Putamen (tissue), 1 donor: ENCODE measurements around the gene TECR.
"Not testable (repeated sequence)": the region's sequence is repeated elsewhere in the genome, so short reads cannot be mapped to it uniquely, and the experiment has no call there.

Experiments
- DNase-seq: peaks from one replicate; pipeline ENCODE4 v3.0.0-alpha.2; 2016; ENCODE audit warnings: low spot score

Gene TECR

DNA sequence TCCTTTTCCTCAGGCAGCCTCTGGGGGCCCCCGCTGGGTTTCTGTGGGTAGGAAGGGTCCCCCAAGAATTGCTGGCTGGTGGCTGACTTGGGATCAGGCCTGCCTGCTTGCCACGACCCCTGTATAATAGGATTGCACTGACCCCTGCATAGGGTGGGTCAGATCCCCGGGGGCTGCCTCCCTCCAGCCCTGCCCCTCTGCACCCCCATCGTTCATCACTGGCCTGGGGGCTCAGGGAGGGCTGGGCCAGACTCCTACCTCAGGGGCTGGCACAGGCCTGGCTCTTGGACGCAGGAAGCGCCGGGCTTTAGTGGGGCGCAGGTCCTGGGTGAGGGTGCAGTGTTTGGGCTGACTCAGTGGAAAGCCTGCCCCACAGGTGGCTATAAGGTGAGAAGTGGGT lies 31.9 kb downstream of the TECR start:
- no peak for DNase-seq

DNA sequence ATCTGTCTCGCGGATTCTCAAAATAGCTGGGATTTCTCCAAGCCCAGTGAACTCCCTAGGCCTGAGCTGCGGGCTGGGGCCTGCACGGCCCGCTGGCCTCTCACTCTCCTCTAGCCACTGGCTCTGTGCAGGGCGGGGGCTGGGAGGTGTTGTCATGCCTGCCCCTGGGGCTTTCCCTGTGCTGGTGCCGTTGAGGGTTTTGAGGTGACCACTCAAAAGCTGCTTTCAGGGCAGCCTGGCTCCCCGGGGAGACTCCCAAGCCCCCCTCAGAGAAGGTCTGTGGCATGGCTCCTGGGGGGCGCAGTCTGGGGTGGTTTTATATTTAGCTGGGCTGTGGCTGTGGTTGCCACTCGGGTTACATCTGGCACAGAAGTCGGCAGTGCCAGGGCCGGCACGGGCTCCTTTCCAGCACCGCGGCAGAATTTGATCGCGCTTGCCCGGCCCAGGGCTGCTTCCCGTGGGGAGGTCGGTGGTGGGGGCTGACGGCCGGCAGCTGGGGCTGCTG lies 32.5 kb downstream of the TECR start:
- DNase-seq = no peak

DNA sequence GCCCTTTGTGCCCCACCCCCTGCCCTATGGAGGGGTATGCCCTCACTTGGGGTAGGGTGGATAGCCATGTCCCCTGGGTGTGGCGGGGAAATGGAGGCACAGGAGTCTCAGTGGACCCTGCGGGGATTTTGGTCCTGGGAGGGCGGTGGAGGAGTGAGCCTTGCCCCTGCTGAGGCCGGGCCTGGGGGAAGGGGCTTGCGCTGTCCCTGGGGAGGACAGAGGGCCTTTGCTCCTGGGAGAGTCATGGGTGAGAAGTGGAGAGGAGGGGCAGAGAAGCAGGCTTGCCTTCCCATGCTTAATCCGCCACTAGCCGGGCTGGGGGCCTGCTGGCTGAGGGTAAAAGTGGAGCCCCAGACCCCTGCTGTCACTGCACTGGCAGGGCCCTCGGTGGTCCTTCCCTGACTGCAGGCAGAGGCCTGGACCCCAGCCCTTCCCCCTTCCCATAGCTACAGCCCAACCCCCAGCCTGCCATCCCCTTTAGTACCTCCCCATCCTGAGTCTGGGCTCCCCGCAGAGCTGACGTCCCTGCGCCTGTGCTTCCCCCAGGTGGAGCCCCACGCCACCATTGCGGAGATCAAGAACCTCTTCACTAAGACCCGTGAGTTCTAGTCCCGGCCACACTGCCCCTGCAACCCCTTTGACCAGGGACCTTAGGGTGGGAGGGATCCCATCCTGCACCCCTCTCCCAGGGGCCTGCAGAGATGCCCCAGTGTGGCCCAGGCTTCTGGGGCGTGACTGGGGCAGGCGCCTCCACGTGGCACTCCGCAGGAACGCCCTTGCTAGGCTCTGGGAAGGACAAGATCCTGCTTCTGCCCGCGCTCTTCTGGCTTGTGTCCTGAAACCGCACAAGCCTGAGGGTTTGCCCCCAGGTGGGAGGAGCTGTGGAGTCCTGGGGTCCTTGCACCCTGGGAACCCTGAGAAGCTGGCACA lies 33.5 kb downstream of the TECR start:
- no peak for DNase-seq

DNA sequence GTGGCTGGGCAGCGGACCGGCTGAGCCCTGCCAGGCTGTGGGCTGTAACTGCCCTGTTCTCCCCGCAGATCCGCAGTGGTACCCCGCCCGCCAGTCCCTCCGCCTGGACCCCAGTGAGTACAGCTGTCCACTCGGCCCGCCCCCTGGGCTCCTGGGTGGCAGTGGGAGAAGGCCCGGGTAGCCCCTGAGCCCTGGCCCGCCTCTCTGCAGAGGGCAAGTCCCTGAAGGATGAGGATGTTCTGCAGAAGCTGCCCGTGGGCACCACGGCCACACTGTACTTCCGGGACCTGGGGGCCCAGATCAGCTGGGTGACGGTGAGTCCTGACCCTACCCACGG lies 34.2 kb downstream of the TECR start:
- DNase-seq = no peak

DNA sequence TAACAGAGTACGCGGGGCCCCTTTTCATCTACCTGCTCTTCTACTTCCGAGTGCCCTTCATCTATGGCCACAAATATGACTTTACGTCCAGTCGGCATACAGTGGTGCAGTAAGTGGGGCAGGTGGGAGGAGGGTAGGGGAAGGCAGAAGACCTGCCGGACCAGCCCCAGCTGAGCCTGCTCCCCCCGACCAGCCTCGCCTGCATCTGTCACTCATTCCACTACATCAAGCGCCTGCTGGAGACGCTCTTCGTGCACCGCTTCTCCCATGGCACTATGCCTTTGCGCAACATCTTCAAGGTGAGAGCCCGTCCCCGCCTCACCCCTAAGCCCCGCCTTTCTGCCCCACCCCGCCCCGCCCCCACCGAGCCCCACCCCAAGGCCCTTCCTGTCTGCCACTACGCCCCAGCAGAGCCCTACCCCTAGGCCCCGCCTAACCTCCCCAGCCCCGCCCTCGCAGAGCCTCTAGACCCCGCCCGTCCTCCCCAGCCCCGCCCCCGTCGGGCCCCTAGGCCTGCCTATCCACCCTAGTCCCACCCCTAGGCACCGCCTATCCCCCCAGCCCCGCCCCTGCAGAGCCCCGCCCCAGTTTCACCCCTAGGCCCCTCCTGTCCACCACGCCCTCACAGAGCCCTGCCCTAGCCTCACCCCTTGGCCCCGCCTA lies 34.7 kb downstream of the TECR start:
- no peak for DNase-seq

DNA sequence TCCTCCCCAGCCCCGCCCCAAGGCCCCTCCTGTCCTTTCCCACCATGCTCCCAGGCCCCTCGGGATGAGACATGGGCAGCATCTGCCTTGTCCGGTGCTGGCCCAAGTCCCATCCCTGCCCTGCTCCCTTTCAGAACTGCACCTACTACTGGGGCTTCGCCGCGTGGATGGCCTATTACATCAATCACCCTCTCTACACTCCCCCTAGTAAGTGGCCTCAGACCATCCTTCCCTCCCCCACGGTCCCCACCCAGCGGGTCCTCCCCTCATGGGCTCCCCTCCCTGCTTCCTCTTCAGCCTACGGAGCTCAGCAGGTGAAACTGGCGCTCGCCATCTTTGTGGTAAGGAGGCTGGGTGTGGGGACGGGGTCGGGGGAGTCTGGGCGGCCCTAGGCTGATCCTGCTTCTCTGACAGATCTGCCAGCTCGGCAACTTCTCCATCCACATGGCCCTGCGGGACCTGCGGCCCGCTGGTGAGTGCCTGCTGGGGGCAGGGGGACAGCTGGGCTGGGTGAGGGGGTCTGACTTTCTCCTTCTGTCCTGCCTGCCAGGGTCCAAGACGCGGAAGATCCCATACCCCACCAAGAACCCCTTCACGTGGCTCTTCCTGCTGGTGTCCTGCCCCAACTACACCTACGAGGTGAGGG lies 35.4 kb downstream of the TECR start:
- DNase-seq = not testable (repeated sequence)

DNA sequence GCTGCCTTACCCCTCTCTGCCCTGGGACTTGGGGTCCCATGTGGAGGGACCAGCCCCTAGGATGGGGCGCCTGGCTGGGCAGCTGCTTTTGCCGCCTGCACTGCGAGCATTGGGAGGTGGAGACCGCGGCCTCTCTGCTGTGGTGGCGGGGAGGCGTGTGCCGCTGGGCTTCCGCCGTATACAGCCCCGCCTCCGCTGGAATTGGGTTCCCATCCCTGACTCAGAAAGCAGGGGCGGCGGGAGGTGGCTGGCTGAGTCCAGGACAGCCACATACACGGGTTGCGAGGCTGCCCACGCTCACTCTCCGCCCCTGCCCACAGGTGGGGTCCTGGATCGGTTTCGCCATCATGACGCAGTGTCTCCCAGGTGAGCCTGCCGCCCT lies 35.9 kb downstream of the TECR start:
- DNase-seq = no peak

DNA sequence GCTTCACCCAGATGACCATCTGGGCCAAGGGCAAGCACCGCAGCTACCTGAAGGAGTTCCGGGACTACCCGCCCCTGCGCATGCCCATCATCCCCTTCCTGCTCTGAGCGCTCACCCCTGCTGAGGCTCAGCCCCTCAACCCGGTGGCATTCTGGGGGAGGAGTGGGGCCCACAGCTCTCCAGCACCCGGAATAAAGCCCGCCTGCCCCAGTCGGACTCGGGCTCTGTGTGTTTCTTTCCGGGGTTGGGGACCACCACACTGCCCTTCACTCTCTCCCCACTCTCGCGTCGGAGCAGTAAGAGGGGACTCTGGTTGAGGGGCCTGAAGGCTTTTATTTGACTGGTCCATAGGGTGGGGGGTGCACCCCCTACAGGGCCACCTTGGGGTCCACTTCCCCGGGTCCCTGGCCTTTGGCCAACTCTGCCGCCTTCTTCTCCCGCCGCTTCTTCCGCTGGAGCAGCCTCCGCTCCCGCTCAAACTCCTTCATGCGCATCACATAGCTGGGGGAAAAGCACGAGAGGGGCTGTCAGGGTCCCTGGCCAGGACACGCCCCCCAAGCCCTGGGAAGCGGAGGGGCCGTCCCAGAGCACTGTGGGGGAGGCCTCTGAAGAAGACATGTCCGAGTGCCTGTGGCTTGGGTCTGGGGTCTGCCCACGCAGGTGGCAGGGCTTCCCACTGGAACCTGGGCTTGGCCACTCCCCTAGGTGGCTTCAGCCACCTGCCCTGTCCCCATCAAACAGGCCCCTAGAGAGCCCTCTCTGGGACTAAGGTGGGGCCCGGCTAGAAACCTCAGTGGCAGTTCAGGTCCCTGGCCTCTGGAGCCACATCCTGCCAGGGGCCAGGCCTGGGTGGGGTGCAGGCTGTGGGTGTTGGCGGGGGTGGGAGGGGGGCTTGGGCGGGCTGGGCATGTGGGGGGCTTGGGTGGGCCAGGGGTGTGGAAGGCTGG lies 36.6 kb downstream of the TECR start:
- DNase-seq = no peak

DNA sequence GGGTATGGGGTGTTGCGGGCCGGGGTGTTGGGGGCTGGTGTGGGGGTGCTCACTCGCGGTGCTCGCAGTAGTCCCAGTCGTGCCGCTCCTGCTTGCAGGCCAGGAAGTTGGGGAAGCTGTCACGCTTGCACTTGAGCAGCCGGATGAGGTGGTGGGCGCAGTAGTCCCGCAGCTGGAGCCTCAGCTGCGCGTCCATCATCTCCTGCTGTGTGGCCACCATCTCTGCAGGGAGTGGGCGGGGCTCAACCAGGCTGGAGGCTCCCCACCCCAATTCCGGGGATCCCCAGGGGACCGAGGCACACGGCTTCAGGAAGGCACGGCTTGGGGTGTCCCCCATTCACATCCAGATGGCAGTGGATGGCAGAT lies 37.3 kb downstream of the TECR start:
- DNase-seq = no peak

DNA sequence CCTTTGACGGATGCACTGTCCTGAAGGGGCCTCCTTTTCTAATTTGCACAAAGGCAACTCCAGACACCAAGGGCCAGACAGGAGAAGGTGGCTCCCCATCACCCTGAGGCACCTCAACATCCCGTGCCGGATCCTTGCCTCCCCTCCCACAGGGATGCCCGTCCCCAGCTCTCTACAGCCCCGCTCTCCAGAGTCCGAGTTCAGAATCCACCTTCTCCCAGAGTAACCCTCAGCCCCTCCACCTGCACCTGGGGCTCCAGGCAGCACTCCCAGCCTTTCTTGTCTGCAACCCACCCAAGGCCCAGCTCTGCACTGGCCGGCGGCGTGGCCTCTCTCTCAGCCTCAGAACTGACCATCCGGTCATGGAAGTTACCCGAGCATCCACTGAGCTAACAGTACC lies 37.7 kb downstream of the TECR start:
- no peak for DNase-seq

DNA sequence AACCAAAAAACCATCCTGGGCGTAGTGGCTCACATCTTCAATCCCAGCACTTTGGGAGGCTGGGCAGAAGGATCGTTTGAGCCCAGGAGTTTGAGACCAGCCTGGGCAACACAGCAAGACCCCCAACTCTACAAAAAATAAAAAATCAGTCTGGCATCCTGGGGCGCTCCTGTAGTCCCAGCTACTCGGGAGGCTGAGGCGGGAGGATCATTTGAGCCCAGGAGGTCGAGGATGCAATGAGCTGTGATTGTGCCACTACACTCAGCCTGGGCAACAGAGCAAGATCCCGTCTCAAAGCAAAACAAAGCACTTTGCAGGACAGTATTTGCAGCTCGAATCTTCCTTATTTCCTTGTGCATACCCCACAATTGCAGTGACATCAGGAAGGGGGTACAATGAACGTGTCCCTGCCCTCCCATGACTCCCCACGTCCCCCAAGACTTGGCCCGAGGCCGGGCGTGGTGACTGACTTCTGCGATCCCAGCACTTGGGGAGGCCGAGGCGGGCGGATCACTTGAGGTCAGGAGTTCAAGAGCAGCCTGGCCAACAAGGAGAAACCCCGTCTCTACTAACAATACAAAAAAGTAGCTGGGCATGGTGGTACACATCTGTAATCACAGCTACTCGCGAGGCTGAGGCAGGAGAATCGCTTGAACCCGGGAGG lies 41.6 kb downstream of the TECR start:
- no peak for DNase-seq

DNA sequence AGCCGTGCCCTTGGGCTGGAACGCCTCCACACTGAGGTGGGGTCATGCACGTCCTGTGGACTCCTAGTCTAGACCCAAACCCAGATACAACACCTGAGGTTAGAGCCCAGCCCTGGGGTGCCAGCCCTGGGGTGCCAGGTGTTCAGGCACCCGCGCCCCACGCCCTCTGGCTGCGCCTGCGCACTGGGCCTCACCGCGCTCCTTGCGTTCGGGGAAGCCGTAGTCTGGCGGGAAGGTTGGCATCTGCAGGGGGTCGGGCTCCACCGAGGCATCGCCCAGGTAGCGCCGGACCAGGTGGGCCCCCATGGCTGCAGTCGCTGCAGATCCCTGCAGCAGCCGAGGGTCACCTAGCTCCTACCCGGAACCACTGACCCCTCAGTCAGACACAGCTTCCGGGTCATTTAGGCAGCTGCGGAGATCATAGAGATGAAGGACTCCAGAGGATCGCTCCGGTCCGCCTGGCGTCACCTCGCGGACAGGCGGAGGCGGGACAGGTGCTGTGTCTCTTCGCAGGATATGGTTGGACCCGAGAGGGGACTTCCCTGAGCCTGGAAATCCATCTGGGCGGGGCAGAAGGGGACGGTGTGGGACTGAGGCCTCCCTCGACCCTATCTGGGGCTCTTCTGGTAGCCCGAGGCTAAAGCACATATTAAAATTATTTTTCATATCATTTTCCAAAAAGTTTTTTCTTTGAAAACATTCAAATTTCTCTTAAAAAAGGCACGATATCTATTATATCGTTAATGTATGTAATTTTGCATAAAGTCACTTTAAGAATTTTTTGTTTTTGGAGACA lies 42.5 kb downstream of the TECR start, which contains the start of gene NDUFB7:
NDUFB7 (minus strand) TSS at position 372 of the 796 bp plus-strand sequence; CDS start at position 306, 66 bp downstream.
- peak; percentile 95 for DNase-seq

DNA sequence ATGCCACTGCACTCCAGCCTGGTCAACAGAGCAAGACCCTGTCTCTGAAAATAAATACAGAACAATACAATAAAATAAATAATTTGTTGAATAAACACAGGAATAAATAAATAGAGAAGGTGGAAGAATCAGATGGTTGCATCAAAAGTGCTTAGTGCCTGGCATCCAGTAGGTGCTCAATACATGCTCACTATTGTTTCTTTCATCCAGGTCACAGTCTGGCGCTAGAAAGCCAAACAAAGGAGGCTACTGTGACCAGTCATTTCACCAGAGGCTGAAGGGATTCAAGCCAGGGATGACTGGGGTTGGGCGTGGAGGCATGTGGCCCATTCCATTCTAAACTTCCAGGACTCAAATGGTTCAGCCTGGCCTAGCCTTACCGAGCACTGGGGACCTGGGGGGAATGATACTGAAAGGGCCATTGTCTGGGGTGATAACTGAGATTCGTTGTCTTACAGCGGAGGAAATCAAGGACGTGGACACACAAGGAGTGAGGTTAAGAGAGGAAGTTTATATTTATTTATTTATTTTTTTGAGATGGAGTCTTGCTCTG lies 46.1 kb downstream of the TECR start:
- DNase-seq = no peak

DNA sequence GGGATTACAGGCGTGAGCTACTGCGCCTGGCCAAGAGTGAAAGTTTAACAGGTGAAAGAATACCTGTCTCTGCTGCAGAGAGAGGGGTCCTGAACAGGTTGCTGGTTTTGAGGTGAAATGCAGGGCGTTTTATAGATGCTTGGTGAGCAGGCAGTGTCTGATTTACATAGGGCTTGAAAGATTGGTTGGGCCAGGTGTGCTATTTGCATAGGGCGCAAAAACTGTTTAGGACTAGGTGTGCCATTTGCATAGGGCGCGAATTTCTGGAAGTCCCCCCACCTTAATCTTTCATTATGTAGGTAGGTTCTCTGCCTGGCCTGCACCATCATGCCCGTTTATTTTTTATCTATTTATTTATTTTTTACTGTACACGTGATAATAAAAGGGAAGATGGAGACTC lies 47.0 kb downstream of the TECR start:
- no peak for DNase-seq

DNA sequence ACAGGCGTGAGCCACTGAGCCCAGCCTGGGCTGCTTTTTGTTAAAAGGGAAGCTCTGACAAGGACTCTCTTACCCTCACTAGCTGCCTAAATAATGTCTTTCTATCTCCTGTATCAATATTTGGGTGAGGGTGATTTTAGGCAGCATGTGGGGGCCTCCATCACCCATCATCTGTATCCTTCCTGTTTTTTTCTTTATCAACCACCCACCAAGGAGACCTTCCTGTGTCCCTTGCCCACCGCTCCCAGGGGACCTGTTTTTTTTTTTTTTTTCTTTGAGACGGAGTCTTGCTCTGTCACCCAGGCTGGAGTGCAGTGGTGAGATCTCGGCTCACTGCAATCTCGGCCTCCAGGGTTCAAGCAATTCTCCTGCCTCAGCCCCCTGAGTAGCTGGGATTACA lies 47.9 kb downstream of the TECR start:
- DNase-seq = no peak

DNA sequence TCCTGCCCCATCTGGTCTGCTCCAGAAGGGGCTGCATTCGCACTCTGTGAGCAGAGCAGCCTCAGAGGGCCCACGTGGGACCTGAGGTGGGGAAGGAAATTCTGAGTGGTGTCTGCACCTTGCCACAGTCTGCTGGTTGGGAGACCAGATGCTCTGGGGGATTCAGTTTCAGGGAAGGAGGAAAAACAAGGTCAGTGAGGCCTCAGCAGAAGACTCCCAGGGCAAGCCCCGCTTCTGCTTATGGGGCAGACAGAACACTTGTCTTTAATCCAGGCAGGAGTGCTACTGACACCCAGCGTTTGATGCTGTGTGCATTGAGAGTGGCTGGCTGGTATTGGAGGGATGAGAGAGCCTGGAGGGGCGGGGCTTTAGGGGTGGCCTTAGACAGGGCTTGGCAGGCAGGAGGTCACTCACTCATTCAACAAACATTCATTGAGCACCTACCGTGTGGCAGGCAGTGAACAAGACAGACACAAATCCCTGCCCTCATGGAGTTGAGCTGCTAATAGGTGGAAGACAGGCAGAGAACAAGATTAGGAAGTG lies 48.6 kb downstream of the TECR start:
- DNase-seq = no peak

DNA sequence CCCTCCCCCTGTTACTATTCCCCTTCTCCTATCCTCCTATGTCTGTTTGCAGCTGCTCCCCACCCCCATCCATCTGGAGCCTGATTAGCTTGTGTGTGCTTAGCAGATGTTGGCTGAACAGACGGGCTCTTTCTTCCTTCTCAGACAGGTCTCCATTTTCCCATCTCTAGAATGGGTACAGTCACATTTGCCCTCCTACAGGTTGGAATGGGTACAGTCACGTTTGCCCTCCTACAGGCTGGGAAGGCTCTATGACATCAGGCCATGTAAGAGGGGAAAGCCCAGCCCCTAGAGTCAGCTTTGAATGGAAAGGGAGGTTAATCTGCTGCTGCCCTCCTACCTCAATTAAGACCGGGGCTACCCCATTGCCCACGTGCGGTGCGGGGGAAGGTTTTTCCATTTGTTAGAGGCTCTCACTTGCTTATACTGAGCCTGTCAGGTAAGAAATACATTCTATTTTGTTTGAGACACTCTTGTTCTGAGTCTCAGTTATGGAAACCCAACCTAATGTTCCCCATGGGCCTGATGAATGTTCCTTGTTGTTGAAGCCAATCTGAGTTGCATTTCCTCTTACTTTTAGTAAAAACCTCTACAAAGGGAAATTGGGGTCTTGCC lies 51.3 kb downstream of the TECR start:
- no peak for DNase-seq

DNA sequence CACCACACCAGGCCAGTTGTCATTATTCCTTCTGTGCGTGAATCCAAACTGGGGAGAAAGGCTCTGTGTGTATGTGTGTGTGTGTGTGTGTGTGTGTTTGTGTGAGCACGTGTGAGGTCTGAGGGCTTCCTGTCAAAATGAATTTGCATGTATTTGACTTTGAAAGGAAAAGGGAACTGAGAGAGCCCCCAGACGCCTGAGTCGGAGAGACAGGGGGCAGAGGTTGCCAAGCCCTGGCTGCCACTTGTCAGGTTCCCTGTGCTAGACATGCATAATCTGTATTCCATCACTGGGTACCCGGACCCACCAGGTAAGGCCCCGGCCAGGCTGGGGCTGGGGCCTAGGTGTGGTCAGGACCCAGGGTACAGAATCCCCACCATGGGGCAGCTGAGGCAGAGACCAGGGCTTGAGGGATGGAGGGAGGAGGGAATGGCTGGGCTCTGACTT lies 53.5 kb downstream of the TECR start, which contains the start of gene CLEC17A:
CLEC17A (plus strand) TSS at position 191 of the 447 bp plus-strand sequence; CDS start at position 268, 77 bp downstream.
- DNase-seq = no peak

DNA sequence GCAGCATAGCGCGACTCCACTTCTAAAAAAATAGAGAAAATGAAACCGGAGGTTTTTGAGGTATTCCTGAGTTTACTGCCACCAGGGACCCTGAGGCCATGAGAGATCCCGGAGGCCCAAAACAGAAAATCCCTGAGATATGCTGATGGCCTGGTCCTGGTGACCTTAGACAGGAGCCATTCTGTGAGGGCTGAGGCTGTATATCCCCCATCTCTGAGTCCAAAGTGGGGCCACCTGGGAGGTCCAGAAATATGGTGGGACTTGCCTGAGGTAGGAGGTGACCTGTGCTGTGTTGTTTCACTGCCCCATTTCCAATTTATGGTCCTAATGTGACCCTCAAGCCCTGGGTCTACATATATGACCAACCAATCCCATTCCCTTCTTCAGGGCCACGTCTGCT lies 55.0 kb downstream of the TECR start:
- not testable (repeated sequence) for DNase-seq
